Progenitor cell of endocrine pancreas (in vitro differentiated cells): ENCODE data around the gene DVL1. TPM values are rescaled to one million over a fixed set of nuclear protein-coding genes. Genes with fewer than 3 reads are reported as not detected.

Experiments used
- DNase-seq: peaks from one replicate; pipeline ENCODE4 v3.0.0; 2021; ENCODE audit warnings: low spot score; ENCODE audit not compliant: unreplicated experiment
- H3K27ac Mint-ChIP-seq: 2 replicates; pipeline ENCODE4 v1.8.0; 2021; ENCODE audit warnings: mild to moderate bottlenecking, moderate library complexity, mixed read lengths
- H3K27me3 Mint-ChIP-seq: 2 replicates; pipeline ENCODE4 v1.8.0; 2021; ENCODE audit warnings: mixed read lengths
- H3K36me3 Mint-ChIP-seq: 2 replicates; pipeline ENCODE4 v1.8.0; 2022; ENCODE audit warnings: mixed read lengths; ENCODE audit not compliant: insufficient read depth
- H3K4me1 Mint-ChIP-seq: 2 replicates; pipeline ENCODE4 v1.8.0; 2021; ENCODE audit warnings: low read depth, mixed read lengths
- H3K4me3 Mint-ChIP-seq: 2 replicates; pipeline ENCODE4 v1.8.0; 2021; ENCODE audit warnings: low read depth, mild to moderate bottlenecking, moderate library complexity, mixed read lengths
- H3K9me3 Mint-ChIP-seq: 2 replicates; pipeline ENCODE4 v1.8.0; 2021; ENCODE audit warnings: low read depth, mixed read lengths
- CTCF ChIP-seq: fragments of 200-600 bp; sonication (generic); IDR thresholded peaks from one replicate; pipeline ENCODE4 v1.5.0; 2021; ENCODE audit warnings: antibody characterized with exemption, mild to moderate bottlenecking; ENCODE audit not compliant: unreplicated experiment
- total RNA-seq: library from RNA; stranded (reverse); gene quantifications from 2 replicates; pipeline ENCODE4 v1.2.1, GENCODE V29; 2021

Gene DVL1
- total RNA-seq, 1 donor from 2014 or later, result 60.1 TPM

GRCh38 chr1:1325288-1326074 lies 23.7 kb downstream of the DVL1 start:
- Mint-ChIP-seq H3K4me1 (peaks cover 7% of the 10 kb centered on the region), H3K4me3 (peak overlapping the region; percentile 67), H3K27me3 (no peaks in the 10 kb centered on the region), H3K36me3 (no peaks in the 10 kb centered on the region), H3K9me3 (no peaks in the 10 kb centered on the region), H3K27ac (peak overlapping the region; percentile 64)
- DNase-seq, result no peak
- TF ChIP-seq CTCF, result no peak

GRCh38 chr1:1324524-1325287 lies 24.5 kb downstream of the DVL1 start, which contains the start of the genes CPTP and INTS11:
CPTP (plus strand) TSS chr1:1324802; CDS start chr1:1326911, 2,109 bp downstream.
INTS11 (minus strand) TSS chr1:1324660; CDS start chr1:1324608, 52 bp downstream.
- Mint-ChIP-seq H3K9me3 (no peaks in the 10 kb centered on the region), H3K27me3 (no peaks in the 10 kb centered on the region), H3K27ac (peak within 1 kb of the TSS; percentile 80), H3K4me3 (peak within 1 kb of the TSS; percentile 83), H3K36me3 (no peaks in the 10 kb centered on the region), H3K4me1 (peaks cover 7% of the 10 kb centered on the region)
- DNase-seq, result peak; percentile 97
- no peak for TF ChIP-seq CTCF

- no peak overlapping the region for H3K27ac Mint-ChIP-seq
- DNase-seq, result no peak
- peaks cover 7% of the 10 kb centered on the region for H3K4me1 Mint-ChIP-seq
- H3K36me3 Mint-ChIP-seq, result peaks cover 1% of the 10 kb centered on the region
- no peak for TF ChIP-seq CTCF
- no peaks in the 10 kb centered on the region for H3K27me3 Mint-ChIP-seq
- no peaks in the 10 kb centered on the region for H3K9me3 Mint-ChIP-seq
- peak overlapping the region; percentile 82 for H3K4me3 Mint-ChIP-seq
These were observed 25.1 kb downstream of the DVL1 start for GRCh38 chr1:1324084-1324523.

GRCh38 chr1:1322952-1323351 lies 26.3 kb downstream of the DVL1 start:
- Mint-ChIP-seq H3K27me3 (no peaks in the 10 kb centered on the region), H3K27ac (no peak overlapping the region), H3K4me3 (peak overlapping the region; percentile 83), H3K4me1 (peaks cover 7% of the 10 kb centered on the region), H3K9me3 (no peaks in the 10 kb centered on the region), H3K36me3 (peaks cover 1% of the 10 kb centered on the region)
- DNase-seq, result no peak
- no peak for TF ChIP-seq CTCF

GRCh38 chr1:1322418-1322817 lies 26.8 kb downstream of the DVL1 start:
- Mint-ChIP-seq H3K4me1 (peaks cover 7% of the 10 kb centered on the region), H3K36me3 (peaks cover 1% of the 10 kb centered on the region), H3K27me3 (no peaks in the 10 kb centered on the region), H3K9me3 (no peaks in the 10 kb centered on the region), H3K4me3 (peak overlapping the region; percentile 83), H3K27ac (peak overlapping the region; percentile 57)
- no peak for DNase-seq
- TF ChIP-seq CTCF, result no peak
